ENCODE results near the gene SPRTN.

Gene SPRTN

GRCh38 chr1:231374394-231374793 lies 36.3 kb downstream of the SPRTN start:
- Mint-ChIP-seq H3K9me3 (no peaks in the 10 kb centered on the region), H3K36me3 (ENCODE audit: low read depth) (peaks cover 7% of the 10 kb centered on the region), H3K4me1 (no peaks in the 10 kb centered on the region), H3K27ac (no peak overlapping the region), H3K4me3 (no peak overlapping the region), H3K27me3 (ENCODE audit: low read depth) (no peaks in the 10 kb centered on the region)
- TF ChIP-seq CTCF (IDR thresholded peaks at IDR 0.05; ENCODE audit: unreplicated experiment in 3 of 3): no peak

- no peaks in the 10 kb centered on the region for H3K27me3 Mint-ChIP-seq (ENCODE audit: low read depth)
- no peak overlapping the region for H3K4me3 Mint-ChIP-seq
- H3K9me3 Mint-ChIP-seq: no peaks in the 10 kb centered on the region
- no peak overlapping the region for H3K27ac Mint-ChIP-seq
- H3K4me1 Mint-ChIP-seq: no peaks in the 10 kb centered on the region
- TF ChIP-seq CTCF (IDR thresholded peaks at IDR 0.05; ENCODE audit: unreplicated experiment in 3 of 3): no peak
- H3K36me3 Mint-ChIP-seq (ENCODE audit: low read depth): peaks cover 3% of the 10 kb centered on the region
Observed at GRCh38 chr1:231376101-231376500, 38.0 kb downstream of the SPRTN start.

- Mint-ChIP-seq H3K4me1 (peaks cover 7% of the 10 kb centered on the region), H3K4me3 (no peak overlapping the region), H3K27me3 (ENCODE audit: low read depth) (no peaks in the 10 kb centered on the region), H3K36me3 (ENCODE audit: low read depth) (peaks cover 2% of the 10 kb centered on the region), H3K9me3 (no peaks in the 10 kb centered on the region), H3K27ac (peak overlapping the region in 1 of 3 experiments; percentile 5)
- TF ChIP-seq CTCF (IDR thresholded peaks at IDR 0.05; ENCODE audit: unreplicated experiment in 3 of 3): no peak
Observed at GRCh38 chr1:231376875-231377549, 38.9 kb downstream of the SPRTN start.

- Mint-ChIP-seq H3K27me3 (ENCODE audit: low read depth) (no peaks in the 10 kb centered on the region), H3K36me3 (ENCODE audit: low read depth) (no peaks in the 10 kb centered on the region), H3K4me3 (no peak overlapping the region), H3K9me3 (no peaks in the 10 kb centered on the region), H3K4me1 (peaks cover 9% of the 10 kb centered on the region), H3K27ac (peak overlapping the region; percentile 11 to 39 (median 34))
- TF ChIP-seq CTCF (IDR thresholded peaks at IDR 0.05; ENCODE audit: unreplicated experiment in 3 of 3): no peak
Observed at GRCh38 chr1:231381729-231382128, 43.6 kb downstream of the SPRTN start.

GRCh38 chr1:231382426-231382825 lies 44.3 kb downstream of the SPRTN start:
- Mint-ChIP-seq H3K4me3 (no peak overlapping the region), H3K36me3 (ENCODE audit: low read depth) (no peaks in the 10 kb centered on the region)
- no peak for TF ChIP-seq CTCF (IDR thresholded peaks at IDR 0.05; ENCODE audit: unreplicated experiment in 3 of 3)

More at GRCh38 chr1:231382426-231382825, 44.3 kb downstream of the SPRTN start:
- no peaks in the 10 kb centered on the region for H3K27me3 Mint-ChIP-seq (ENCODE audit: low read depth)
- peaks cover 9% of the 10 kb centered on the region for H3K4me1 Mint-ChIP-seq
- H3K27ac Mint-ChIP-seq: peak overlapping the region in 1 of 3 experiments; percentile 39
- no peaks in the 10 kb centered on the region for H3K9me3 Mint-ChIP-seq
